Measurements from ENCODE around the gene LRRFIP1. TPM values are rescaled to one million over a fixed set of nuclear protein-coding genes. Genes with fewer than 3 reads are reported as not detected.

LRRFIP1 gene
- polyA plus RNA-seq, 2 of the 4 experiments (the other 2 are of a cell fraction), result 75.6 to 93.0 TPM

- FAIRE-seq, result no peak
- ATAC-seq, result no peak
- CTCF ChIA-PET, result interaction anchor here (0.8 to 1.3 kb wide), 3 partner anchors 35 to 107 kb away, joined by 3 read pairs; no protein-coding TSS in a partner anchor
Measured at GRCh38 chr2:237637429-237638135, 10.2 kb downstream of the LRRFIP1 start.

GRCh38 chr2:237638176-237638575 lies 10.8 kb downstream of the LRRFIP1 start:
- FAIRE-seq (no peak), ATAC-seq (no peak), DNase-seq (ENCODE audit: low read depth in 1 of 2, low spot score in 1 of 2) (no peak)
- WGBS (ENCODE audit: missing lambda C conversion rate), result 81% methylated on average over 8 of the region's 8 CpGs
- Histone ChIP-seq H3K4me1 (no peaks in the 10 kb centered on the region), H3K27ac (no peak overlapping the region), H3K4me3 (no peak overlapping the region), H3K9me3 (no peaks in the 10 kb centered on the region), H3K4me2 (no peak overlapping the region)
- no peak for TF ChIP-seq CTCF (IDR thresholded peaks at IDR 0.05)
- POLR2A ChIA-PET, result no interaction called here
- CTCF ChIA-PET, result interaction anchor here (0.8 to 1.3 kb wide), 3 partner anchors 35 to 107 kb away, joined by 3 read pairs; no protein-coding TSS in a partner anchor

More at GRCh38 chr2:237637429-237638135, 10.2 kb downstream of the LRRFIP1 start:
- Histone ChIP-seq H3K4me1 (no peaks in the 10 kb centered on the region), H3K4me3 (no peak overlapping the region), H3K4me2 (no peak overlapping the region), H3K27ac (no peak overlapping the region), H3K9me3 (no peaks in the 10 kb centered on the region)
- POLR2A ChIA-PET, result no interaction called here
- TF ChIP-seq JUNB (IDR thresholded peaks at IDR 0.05), result no peak
- no peak for TF ChIP-seq RARB (CRISPR knock-in tag; IDR thresholded peaks at IDR 0.05)
- no peak for TF ChIP-seq ESRRA (IDR thresholded peaks at IDR 0.05; ENCODE audit: borderline replicate concordance, low read length)
- no peak for TF ChIP-seq RAD21 (conservative IDR thresholded peaks at IDR 0.05 in 1 of 2, IDR thresholded peaks at IDR 0.05 in 1 of 2)
- no peak for TF ChIP-seq SMC3 (IDR thresholded peaks at IDR 0.05)
- no peak for DNase-seq (ENCODE audit: low read depth in 1 of 2, low spot score in 1 of 2)
- WGBS (ENCODE audit: missing lambda C conversion rate), result 58% methylated on average over 3 of the region's 3 CpGs

GRCh38 chr2:237639052-237639835 lies 11.9 kb downstream of the LRRFIP1 start:
- TF ChIP-seq RARB (CRISPR knock-in tag; IDR thresholded peaks at IDR 0.05), result no peak
- TF ChIP-seq ZNF302 (CRISPR knock-in tag; IDR thresholded peaks at IDR 0.05), result no peak
- no peak for TF ChIP-seq NR3C1 (IDR thresholded peaks at IDR 0.05)
- no peak for TF ChIP-seq E2F6 (IDR thresholded peaks at IDR 0.05; ENCODE audit: borderline replicate concordance, low read depth)
- TF ChIP-seq NFE2L2 (conservative IDR thresholded peaks at IDR 0.05; ENCODE audit: low read length), result no peak
- no peak for TF ChIP-seq BHLHE40 (IDR thresholded peaks at IDR 0.05; ENCODE audit: low read depth, low read length)
- no peak for TF ChIP-seq KDM5A (IDR thresholded peaks at IDR 0.05)
- no peak for TF ChIP-seq CEBPB (IDR thresholded peaks at IDR 0.05)
- no peak for TF ChIP-seq NPAS2 (CRISPR knock-in tag; IDR thresholded peaks at IDR 0.05; ENCODE audit: borderline replicate concordance)
- no peak for TF ChIP-seq SMC3 (IDR thresholded peaks at IDR 0.05)
- TF ChIP-seq HOXB5 (CRISPR knock-in tag; IDR thresholded peaks at IDR 0.05), result no peak
- no peak for TF ChIP-seq ZFP36 (IDR thresholded peaks at IDR 0.05; ENCODE audit: borderline replicate concordance, partially characterized antibody)
- no peak for TF ChIP-seq RNF2 (IDR thresholded peaks at IDR 0.05; ENCODE audit: borderline replicate concordance, low read depth)
- no peak for TF ChIP-seq HMGXB4 (CRISPR knock-in tag; IDR thresholded peaks at IDR 0.05; ENCODE audit: borderline replicate concordance)
- TF ChIP-seq PBX3 (IDR thresholded peaks at IDR 0.05), result no peak
- TF ChIP-seq HDAC2 (IDR thresholded peaks at IDR 0.05), result no peak
- no peak for TF ChIP-seq TFCP2L1 (CRISPR knock-in tag; IDR thresholded peaks at IDR 0.05)
- no peak overlapping the region for H3K27ac ChIP-seq
- FAIRE-seq, result no peak
- H3K4me1 ChIP-seq, result no peaks in the 10 kb centered on the region
- ChIA-PET POLR2A (no interaction called here), CTCF (interaction anchor here (1.1 to 1.3 kb wide), 3 partner anchors 30 to 106 kb away, joined by 3 read pairs; no protein-coding TSS in a partner anchor)
- no peak for DNase-seq (ENCODE audit: low read depth in 1 of 2, low spot score in 1 of 2)
- H3K4me3 ChIP-seq, result no peak overlapping the region
- no peak overlapping the region for H3K4me2 ChIP-seq
- 61% methylated on average over 11 of the region's 11 CpGs for WGBS (ENCODE audit: missing lambda C conversion rate)
- H3K9me3 ChIP-seq, result no peaks in the 10 kb centered on the region
- ATAC-seq, result no peak

Measured in A549 (cell line).